Fibroblast of the aortic adventitia (primary cell): Measurements from ENCODE around the gene DTNB. TPM values are rescaled to one million over a fixed set of nuclear protein-coding genes. Genes with fewer than 3 reads are reported as not detected.

ENCODE experiments used
- DNase-seq: peaks from one replicate; pipeline ENCODE4 v3.0.0-alpha.2; 2010; ENCODE audit warnings: low read depth
- H3K4me3 ChIP-seq: 2 replicates; pipeline ENCODE4 v1.5.1; 2011; ENCODE audit warnings: low read depth, mild to moderate bottlenecking, control low read depth, low read length, moderate library complexity
- CTCF ChIP-seq: IDR thresholded peaks from 2 replicates; pipeline ENCODE4 v1.5.1; 2011; ENCODE audit warnings: mild to moderate bottlenecking, low read length, control low read depth, inconsistent platforms; ENCODE audit not compliant: insufficient read depth
- total RNA-seq: library from RNA; depleted of rRNA; stranded (reverse); fragments of >200 nt; gene quantifications from 2 replicates; pipeline ENCODE4 v1.2.3, GENCODE V29; 2012; ENCODE audit warnings: low replicate concordance

The DTNB gene
- total RNA-seq, 1 donor = 11.7 TPM

GRCh38 chr2:25483607-25484266, 189.6 kb downstream of the DTNB start:
- no peak for TF ChIP-seq CTCF

GRCh38 chr2:25482341-25482740, 191.0 kb downstream of the DTNB start:
- no peak for TF ChIP-seq CTCF
- DNase-seq = no peak
- no peak overlapping the region for H3K4me3 ChIP-seq

More at GRCh38 chr2:25483607-25484266, 189.6 kb downstream of the DTNB start:
- no peak for DNase-seq
- H3K4me3 ChIP-seq = no peak overlapping the region

- no peak for TF ChIP-seq CTCF
- H3K4me3 ChIP-seq = no peak overlapping the region
- no peak for DNase-seq
These were observed 191.7 kb downstream of the DTNB start for GRCh38 chr2:25481381-25482300.

GRCh38 chr2:25480561-25480960, 192.8 kb downstream of the DTNB start:
- DNase-seq = no peak
- TF ChIP-seq CTCF = no peak
- no peak overlapping the region for H3K4me3 ChIP-seq

GRCh38 chr2:25479761-25480160, 193.6 kb downstream of the DTNB start:
- no peak overlapping the region for H3K4me3 ChIP-seq
- DNase-seq = no peak
- no peak for TF ChIP-seq CTCF

- H3K4me3 ChIP-seq = no peak overlapping the region
- no peak for TF ChIP-seq CTCF
These were observed 194.6 kb downstream of the DTNB start for GRCh38 chr2:25478736-25479135.

More at GRCh38 chr2:25478736-25479135, 194.6 kb downstream of the DTNB start:
- DNase-seq = no peak
